Fibroblast of lung (primary cell): Measurements from ENCODE around the gene ZIC1. TPM values are rescaled to one million over a fixed set of nuclear protein-coding genes. Genes with fewer than 3 reads are reported as not detected.
A peak's percentile ranks its signal among the peaks of the same experiment; 100 is the strongest.

Source experiments
- DNase-seq, 2 donors: peaks; one replicate each; pipeline versions ENCODE4 v3.0.0 to v3.0.0-alpha.2; 2010; ENCODE audit warnings: low read depth in 2 of 2
- H2AFZ ChIP-seq: 2 replicates; pipeline ENCODE4 v1.5.1; 2012; ENCODE audit warnings: low read length, control low read depth, inconsistent platforms
- H3K27ac ChIP-seq: 2 replicates; pipeline ENCODE4 v1.5.1; 2011; ENCODE audit warnings: low read length, control low read depth; ENCODE audit not compliant: insufficient read depth
- H3K27me3 ChIP-seq: 2 replicates; pipeline ENCODE4 v1.5.1; 2011; ENCODE audit warnings: mild to moderate bottlenecking, low read length; ENCODE audit not compliant: control insufficient read depth, insufficient read depth
- H3K36me3 ChIP-seq: 2 replicates; pipeline ENCODE4 v1.5.1; 2011; ENCODE audit warnings: low read length; ENCODE audit not compliant: control insufficient read depth, insufficient read depth
- H3K4me1 ChIP-seq: 2 replicates; pipeline ENCODE4 v1.5.1; 2011; ENCODE audit warnings: low read length; ENCODE audit not compliant: control insufficient read depth, insufficient read depth; ENCODE audit errors: extremely low read depth
- H3K4me2 ChIP-seq: 2 replicates; pipeline ENCODE4 v1.5.1; 2011; ENCODE audit warnings: low read length, control low read depth; ENCODE audit not compliant: insufficient read depth; ENCODE audit errors: extremely low read depth
- H3K4me3 ChIP-seq, 4 experiments: fragments of 200-600 bp in 1 of 4; sonication (generic) in 1 of 4; replicated peaks in 1 of 4; 2 replicates each; pipeline ENCODE4 v1.5.1; 2011 to 2016; ENCODE audit warnings: low read length in 4 of 4, low read depth in 3 of 4, mild to moderate bottlenecking in 3 of 4, control low read depth in 2 of 4, inconsistent platforms in 1 of 4, mixed read lengths in 1 of 4; ENCODE audit not compliant: insufficient read depth in 1 of 4; ENCODE audit errors: control extremely low read depth in 1 of 4
- H3K79me2 ChIP-seq: 2 replicates; pipeline ENCODE4 v1.5.1; 2012; ENCODE audit warnings: mild to moderate bottlenecking, low read length, inconsistent platforms; ENCODE audit not compliant: control insufficient read depth, insufficient read depth
- H3K9ac ChIP-seq: 2 replicates; pipeline ENCODE4 v1.5.1; 2011; ENCODE audit warnings: mild to moderate bottlenecking, low read length, control low read depth; ENCODE audit not compliant: insufficient read depth
- H3K9me3 ChIP-seq: 2 replicates; pipeline ENCODE4 v1.5.1; 2012; ENCODE audit warnings: low read depth, low read length; ENCODE audit not compliant: control insufficient read depth, insufficient read depth
- H4K20me1 ChIP-seq: 2 replicates; pipeline ENCODE4 v1.5.1; 2011; ENCODE audit warnings: low read length; ENCODE audit not compliant: control insufficient read depth, insufficient read depth; ENCODE audit errors: extremely low read depth
- CTCF ChIP-seq, 2 donors: IDR thresholded peaks in 1 of 2; conservative IDR thresholded peaks in 1 of 2; 1 replicate in 1 of 2; 2 replicates in 1 of 2; pipeline ENCODE4 v1.5.1; 2011 to 2012; ENCODE audit warnings: low read length in 2 of 2, control low read depth in 1 of 2, inconsistent platforms in 1 of 2, low read depth in 1 of 2, mild to moderate bottlenecking in 1 of 2
- EZH2 ChIP-seq: IDR thresholded peaks from 2 replicates; pipeline ENCODE4 v1.5.1; 2012; ENCODE audit warnings: low read length, control low read depth, mild to moderate bottlenecking; ENCODE audit errors: missing control alignments
- polyA plus RNA-seq, 2 donors: library from polyadenylated mRNA; depleted of rRNA in 1 of 2; stranded (reverse) in 1 of 2; unstranded in 1 of 2; fragments of >200 nt; gene quantifications; 2 replicates each; pipeline ENCODE4 v1.2.1, GENCODE V29; 2011 to 2012; ENCODE audit warnings: missing spikeins in 1 of 2
- total RNA-seq: library from RNA; depleted of rRNA; stranded (reverse); fragments of >200 nt; gene quantifications from 2 replicates; pipeline ENCODE4 v1.2.1, GENCODE V29; 2014

Gene ZIC1
- total and polyA plus RNA-seq, 2 donors (not counting 1 experiment from before 2014, with no cell fraction given), result 0.11 TPM; not detected in 1

GRCh38 chr3:147415286-147415685, 6.1 kb downstream of the ZIC1 start:
- Histone ChIP-seq H3K4me1 (peaks cover 4% of the 10 kb centered on the region), H3K36me3 (no peaks in the 10 kb centered on the region), H4K20me1 (no peaks in the 10 kb centered on the region), H2AFZ (no peak overlapping the region), H3K4me3 (no peak overlapping the region), H3K9me3 (no peaks in the 10 kb centered on the region), H3K9ac (no peak overlapping the region), H3K27ac (no peak overlapping the region), H3K27me3 (peaks cover 76% of the 10 kb centered on the region), H3K79me2 (no peaks in the 10 kb centered on the region), H3K4me2 (no peak overlapping the region)
- no peak for DNase-seq
- TF ChIP-seq EZH2, result peak; percentile 29
- no peak for TF ChIP-seq CTCF (conservative IDR thresholded peaks at IDR 0.05 in 1 of 2, IDR thresholded peaks at IDR 0.05 in 1 of 2; ENCODE audit: low read depth in 1 of 2, low read length in 2 of 2)

- Histone ChIP-seq H2AFZ (no peak overlapping the region), H3K9ac (no peak overlapping the region), H4K20me1 (no peaks in the 10 kb centered on the region), H3K79me2 (no peaks in the 10 kb centered on the region), H3K4me3 (no peak overlapping the region), H3K27me3 (peaks cover 76% of the 10 kb centered on the region), H3K27ac (no peak overlapping the region), H3K36me3 (no peaks in the 10 kb centered on the region), H3K4me1 (peaks cover 1% of the 10 kb centered on the region), H3K4me2 (no peak overlapping the region), H3K9me3 (no peaks in the 10 kb centered on the region)
- no peak for DNase-seq
- TF ChIP-seq EZH2, result no peak
- peak in 1 of 2 donors; percentile 10 for TF ChIP-seq CTCF (conservative IDR thresholded peaks at IDR 0.05 in 1 of 2, IDR thresholded peaks at IDR 0.05 in 1 of 2; ENCODE audit: low read depth in 1 of 2, low read length in 2 of 2)
These were observed 6.7 kb downstream of the ZIC1 start for GRCh38 chr3:147415874-147416273.

- Histone ChIP-seq H3K9me3 (no peaks in the 10 kb centered on the region), H3K9ac (no peak overlapping the region), H3K4me2 (no peak overlapping the region), H3K27ac (no peak overlapping the region), H2AFZ (no peak overlapping the region), H3K4me3 (no peak overlapping the region), H3K4me1 (no peaks in the 10 kb centered on the region), H3K79me2 (no peaks in the 10 kb centered on the region), H4K20me1 (no peaks in the 10 kb centered on the region), H3K36me3 (no peaks in the 10 kb centered on the region), H3K27me3 (peaks cover 75% of the 10 kb centered on the region)
- TF ChIP-seq CTCF (conservative IDR thresholded peaks at IDR 0.05 in 1 of 2, IDR thresholded peaks at IDR 0.05 in 1 of 2; ENCODE audit: low read depth in 1 of 2, low read length in 2 of 2), result no peak
- TF ChIP-seq EZH2, result no peak
- DNase-seq, result no peak
These were observed 7.8 kb downstream of the ZIC1 start for GRCh38 chr3:147416931-147417330.
